ENCODE data around the gene PLA2G15. TPM values are rescaled to one million over a fixed set of nuclear protein-coding genes. Genes with fewer than 3 reads are reported as not detected.

PLA2G15 gene, protein sequence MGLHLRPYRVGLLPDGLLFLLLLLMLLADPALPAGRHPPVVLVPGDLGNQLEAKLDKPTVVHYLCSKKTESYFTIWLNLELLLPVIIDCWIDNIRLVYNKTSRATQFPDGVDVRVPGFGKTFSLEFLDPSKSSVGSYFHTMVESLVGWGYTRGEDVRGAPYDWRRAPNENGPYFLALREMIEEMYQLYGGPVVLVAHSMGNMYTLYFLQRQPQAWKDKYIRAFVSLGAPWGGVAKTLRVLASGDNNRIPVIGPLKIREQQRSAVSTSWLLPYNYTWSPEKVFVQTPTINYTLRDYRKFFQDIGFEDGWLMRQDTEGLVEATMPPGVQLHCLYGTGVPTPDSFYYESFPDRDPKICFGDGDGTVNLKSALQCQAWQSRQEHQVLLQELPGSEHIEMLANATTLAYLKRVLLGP
- 13.3 to 17.0 TPM (median 16.0 TPM) in 5 replicates for total RNA-seq (2022; extraction: Qiagen RNA extraction)

DNA sequence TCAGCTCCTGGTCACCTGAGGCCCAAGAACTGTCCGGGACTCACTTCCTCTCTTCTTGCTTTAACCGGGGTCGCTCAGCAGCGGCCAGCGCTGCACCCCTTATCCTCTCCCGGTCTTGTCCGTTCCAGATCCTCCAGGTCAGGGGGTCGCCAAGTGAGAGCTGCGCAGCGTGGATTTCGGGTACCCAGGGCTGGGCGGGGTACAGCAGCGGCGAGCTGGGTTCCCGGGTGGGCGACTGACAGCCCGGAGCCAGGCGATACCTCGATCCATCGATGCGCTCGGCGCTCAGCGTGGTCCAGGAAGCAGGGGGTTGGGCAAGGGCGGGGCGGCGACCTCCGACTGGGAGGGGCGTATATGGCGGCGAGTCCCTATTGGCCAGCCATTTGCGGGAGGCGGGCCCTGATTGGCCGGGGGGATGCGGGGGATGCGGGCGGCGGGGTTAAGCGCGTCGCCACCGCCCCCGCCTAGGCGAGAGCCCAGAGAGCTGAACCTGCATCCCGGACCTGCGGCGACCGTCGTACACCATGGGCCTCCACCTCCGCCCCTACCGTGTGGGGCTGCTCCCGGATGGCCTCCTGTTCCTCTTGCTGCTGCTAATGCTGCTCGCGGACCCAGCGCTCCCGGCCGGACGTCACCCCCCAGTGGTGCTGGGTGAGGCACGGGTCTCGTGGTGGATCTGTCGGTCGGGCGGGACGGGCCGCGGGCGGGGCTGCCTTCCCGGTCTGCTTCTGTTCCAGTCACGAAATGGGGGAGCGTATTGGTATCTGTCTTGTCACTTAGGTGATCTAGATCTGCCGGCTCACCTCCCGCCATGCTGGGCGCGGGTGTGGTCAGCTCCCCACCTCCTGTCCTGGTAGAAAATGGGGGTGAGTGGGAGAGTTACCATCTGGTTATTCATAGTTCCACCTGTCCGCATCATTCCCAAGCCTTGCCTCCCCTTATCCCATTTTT is at the start of gene PLA2G15:
Gene PLA2G15, plus strand, starts transcription at position 471 of the 951 bp plus-strand sequence. Its CDS starts 54 bp downstream, at position 525.

GRCh38 chr16:68235887-68236136 is 9.4 kb upstream of the PLA2G15 start, which contains the start of gene ESRP2:
Gene ESRP2, minus strand, starts transcription at chr16:68236127. Its CDS starts 82 bp downstream, at chr16:68236045.

DNA sequence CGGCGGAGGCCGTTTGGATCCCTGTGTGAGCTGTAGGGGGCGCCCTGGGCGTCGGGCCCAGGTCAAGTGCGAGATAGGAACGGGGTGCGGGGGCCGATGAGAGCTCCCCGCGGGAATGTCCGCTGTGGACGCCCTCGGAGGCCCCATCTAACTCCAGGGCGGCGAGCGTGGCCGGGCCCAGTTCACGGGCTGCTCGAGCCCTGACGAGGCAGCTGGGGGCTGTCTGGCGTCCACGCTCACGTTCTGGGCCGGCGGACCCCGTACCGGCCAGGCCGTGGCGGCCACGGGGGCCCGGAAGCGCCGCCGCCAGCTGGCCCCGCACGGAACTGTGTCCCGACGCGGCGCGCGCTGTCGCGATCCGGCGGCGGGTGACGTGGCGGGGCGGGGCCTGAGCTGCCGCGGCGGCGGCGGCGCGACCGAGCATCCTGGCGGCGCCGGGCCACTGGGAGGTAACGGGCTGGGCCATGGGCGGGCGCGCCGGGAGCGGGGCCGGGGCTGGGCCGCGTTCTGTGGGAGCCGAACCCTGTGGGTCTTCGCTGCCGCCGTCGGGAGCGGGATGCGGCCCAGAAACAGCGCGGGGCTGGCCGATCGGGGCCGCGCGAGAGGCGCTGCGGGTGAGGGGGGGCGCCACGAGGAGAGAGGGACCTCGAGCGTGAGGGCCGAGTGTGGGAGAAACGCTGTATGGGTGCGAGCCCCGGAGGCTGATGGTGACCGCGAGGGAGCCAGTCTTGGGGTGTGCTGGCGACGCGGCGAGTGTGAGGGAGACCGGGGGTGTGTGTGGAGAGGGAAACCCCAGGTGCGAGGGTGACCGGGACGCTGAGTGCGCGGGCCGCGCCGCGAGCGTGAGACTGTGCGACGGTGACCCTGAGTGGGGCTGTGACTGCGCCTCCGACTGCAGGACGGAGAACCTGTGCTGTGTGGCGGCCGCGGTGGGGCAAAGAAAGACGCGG is 19.2 kb downstream of the PLA2G15 start, which contains the start of gene SLC7A6:
Gene SLC7A6, plus strand, starts transcription at position 399 of the 950 bp plus-strand sequence. CDS start 10,201 bp downstream, outside the sequence.

Other genes with a start within 250 kb of the PLA2G15 start
- gene DPEP2, start 245.9 kb upstream of the PLA2G15 start, total RNA-seq (2022; extraction: Qiagen RNA extraction) = not detected in 5 replicates
- not detected in 5 replicates for gene DPEP2NB, start 229.5 kb upstream of the PLA2G15 start, total RNA-seq (2022; extraction: Qiagen RNA extraction)
- 18.4 to 21.0 TPM (median 20.7 TPM) in 5 replicates for gene DDX28, start 222.1 kb upstream of the PLA2G15 start, total RNA-seq (2022; extraction: Qiagen RNA extraction)
- gene DUS2, start 222.1 kb upstream of the PLA2G15 start, total RNA-seq (2022; extraction: Qiagen RNA extraction) = 16.6 to 18.5 TPM (median 17.3 TPM) in 5 replicates
- gene NFATC3, start 160.0 kb upstream of the PLA2G15 start, total RNA-seq (2022; extraction: Qiagen RNA extraction) = 12.8 to 16.1 TPM (median 14.0 TPM) in 5 replicates
- gene ESRP2, start 9.2 kb upstream of the PLA2G15 start, total RNA-seq (2022; extraction: Qiagen RNA extraction) = 0.08 to 0.22 TPM (median 0.09 TPM) in 5 replicates
- gene SLC7A6, start 19.2 kb downstream of the PLA2G15 start, total RNA-seq (2022; extraction: Qiagen RNA extraction) = 30.2 to 39.3 TPM (median 32.9 TPM) in 5 replicates
- 10.8 to 12.6 TPM (median 12.2 TPM) in 5 replicates for gene SLC7A6OS, start 65.6 kb downstream of the PLA2G15 start, total RNA-seq (2022; extraction: Qiagen RNA extraction)
- gene PRMT7, start 65.6 kb downstream of the PLA2G15 start, total RNA-seq (2022; extraction: Qiagen RNA extraction) = 29.3 to 34.9 TPM (median 30.2 TPM) in 5 replicates
- 0.13 to 0.25 TPM (median 0.16 TPM) in 5 replicates for gene SMPD3, start 203.1 kb downstream of the PLA2G15 start, total RNA-seq (2022; extraction: Qiagen RNA extraction)

Measured in A549 treated with Hydrocortisone at 1 μM for 4 hours (cell line).